Activated effector memory CD4-positive, alpha-beta T cell treated with anti-CD3 and anti-CD28 coated beads, Interleukin-2, amount 50 U/mL, for 16 hours (primary cell): ENCODE measurements around the gene KIFC3.
"Not testable (repeated sequence)": the region's sequence is repeated elsewhere in the genome, so short reads cannot be mapped to it uniquely, and the experiment has no call there.

ENCODE experiments used
- DNase-seq: peaks from one replicate; pipeline ENCODE4 v3.0.0-alpha.2; 2020

The KIFC3 gene

DNA sequence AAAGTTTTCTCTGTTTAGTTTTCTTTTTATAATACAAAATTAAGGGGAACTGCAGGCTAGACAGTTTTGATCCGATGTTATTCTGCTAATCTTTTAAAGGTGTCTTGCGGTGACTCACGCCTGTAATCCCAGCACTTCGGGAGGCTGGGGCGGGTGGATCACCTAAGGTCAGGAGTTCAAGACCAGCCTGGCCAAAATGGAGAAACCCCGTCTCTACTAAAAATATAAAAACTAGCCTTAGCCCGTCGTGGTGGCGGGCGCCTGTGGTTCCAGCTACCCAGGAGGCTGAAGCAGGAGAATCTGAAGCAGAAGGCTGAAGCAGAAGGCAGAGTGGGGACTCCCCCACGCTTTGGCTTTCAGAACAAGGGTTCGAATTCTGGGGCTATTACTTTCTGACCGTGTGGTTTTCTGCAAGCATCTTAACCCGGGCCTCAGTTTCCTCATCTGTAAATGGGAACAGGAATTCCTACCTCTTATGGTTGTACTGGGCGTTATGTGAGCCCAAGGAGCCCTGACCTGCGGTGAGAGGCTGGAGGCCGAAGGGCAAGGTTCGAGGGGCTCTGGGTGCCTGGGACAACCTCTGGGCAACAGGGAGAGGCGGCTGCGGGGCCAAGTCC lies 67.9 kb downstream of the KIFC3 start:
- peak; percentile 59 for DNase-seq

DNA sequence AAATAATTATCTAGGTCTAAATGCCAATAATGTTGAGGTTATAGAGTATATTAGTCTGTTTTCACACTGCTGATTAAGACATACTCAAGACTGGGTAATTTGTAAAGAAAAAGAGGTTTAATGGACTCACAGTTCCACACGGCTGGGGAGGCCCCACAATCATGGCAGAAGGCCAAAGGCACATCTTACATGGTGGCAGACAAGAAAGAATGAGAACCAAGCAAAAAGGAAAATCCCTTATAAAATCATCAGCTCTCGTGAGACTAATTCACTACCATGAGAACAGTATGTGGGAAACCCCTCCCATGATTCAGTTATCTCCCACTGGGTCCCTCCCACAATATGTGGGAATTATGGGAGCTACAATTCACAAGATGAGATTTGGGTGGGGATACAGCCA lies 69.6 kb downstream of the KIFC3 start:
- peak; percentile 33 for DNase-seq

DNA sequence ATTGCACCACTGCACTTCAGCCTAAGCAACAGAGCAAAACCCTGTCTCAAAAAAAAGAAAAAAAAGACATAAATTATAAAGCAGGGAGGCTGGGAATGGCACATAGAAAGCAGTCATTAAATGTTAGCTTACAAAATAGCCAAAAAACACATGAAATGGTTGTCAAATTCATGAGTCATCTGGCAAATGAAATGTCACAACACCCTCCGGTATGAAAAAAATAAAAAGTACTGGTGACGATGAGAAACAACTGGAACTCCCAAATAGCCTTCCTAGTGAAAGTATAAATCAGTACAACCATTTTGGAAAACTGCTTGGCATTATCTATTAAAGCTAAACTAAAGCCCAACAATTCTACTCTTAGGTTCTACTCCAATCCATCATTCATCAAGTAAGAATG lies 70.3 kb downstream of the KIFC3 start:
- no peak for DNase-seq

DNA sequence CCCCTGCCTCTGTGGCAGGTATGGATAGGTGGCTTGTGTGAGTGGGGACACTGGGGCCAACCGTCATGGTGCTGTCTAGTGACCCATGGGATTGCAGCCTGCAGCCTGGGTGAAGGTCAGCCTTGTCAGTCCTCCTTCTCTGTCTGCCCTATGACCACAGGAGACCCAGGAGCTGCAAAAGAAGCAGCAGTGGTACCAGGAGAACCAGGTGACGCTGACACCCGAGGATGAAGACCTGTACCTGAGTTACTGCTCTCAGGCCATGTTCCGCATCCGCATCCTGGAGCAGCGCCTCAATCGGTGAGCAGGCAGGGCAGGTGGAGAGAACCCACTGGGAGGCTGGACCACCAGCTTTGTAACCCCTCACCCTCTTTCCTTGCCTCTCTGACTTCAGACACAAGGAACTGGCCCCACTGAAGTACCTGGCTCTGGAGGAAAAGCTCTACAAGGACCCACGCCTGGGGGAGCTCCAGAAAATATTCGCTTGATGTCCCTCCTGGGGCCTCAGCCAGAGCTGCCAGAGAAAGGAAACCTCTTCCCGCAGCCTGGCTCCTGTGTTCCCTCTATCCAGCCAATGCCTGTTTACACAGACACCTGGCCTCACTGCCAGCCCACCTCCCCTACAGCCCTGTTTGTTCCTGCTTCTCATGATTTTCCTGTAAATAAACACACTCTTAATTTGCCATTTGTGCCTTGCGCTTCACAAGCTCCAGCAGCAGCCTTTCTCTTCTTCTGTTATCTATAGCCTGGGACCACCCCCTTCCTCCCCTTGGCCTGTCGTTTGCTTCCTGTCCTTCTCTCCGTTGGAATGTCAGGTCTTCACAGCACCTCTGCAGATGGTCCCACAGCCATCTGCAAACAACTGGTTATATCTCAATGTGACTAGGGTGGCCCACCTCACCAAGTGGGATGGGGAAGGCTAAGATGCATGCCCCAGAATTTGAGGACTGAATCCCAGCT lies 71.2 kb downstream of the KIFC3 start:
- DNase-seq, result peak; percentile 41

DNA sequence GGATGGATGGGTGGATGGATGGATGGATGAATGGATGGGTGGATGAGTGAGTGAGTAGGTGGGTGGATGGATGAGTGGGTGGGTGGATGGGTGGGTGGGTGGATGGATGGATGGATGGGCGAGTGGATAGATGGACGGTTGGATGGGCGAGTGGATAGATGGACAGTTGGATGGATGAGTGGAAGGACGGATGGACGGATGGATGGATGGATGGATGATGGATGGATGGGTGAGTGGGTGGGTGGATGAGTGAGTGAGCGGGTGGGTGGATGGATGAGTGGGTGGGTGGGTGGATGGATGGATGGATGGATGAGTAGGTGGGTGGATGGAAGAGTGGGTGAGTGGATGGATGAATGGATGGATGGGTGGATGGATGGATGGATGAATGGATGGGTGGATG lies 72.4 kb downstream of the KIFC3 start:
- DNase-seq, result not testable (repeated sequence)

DNA sequence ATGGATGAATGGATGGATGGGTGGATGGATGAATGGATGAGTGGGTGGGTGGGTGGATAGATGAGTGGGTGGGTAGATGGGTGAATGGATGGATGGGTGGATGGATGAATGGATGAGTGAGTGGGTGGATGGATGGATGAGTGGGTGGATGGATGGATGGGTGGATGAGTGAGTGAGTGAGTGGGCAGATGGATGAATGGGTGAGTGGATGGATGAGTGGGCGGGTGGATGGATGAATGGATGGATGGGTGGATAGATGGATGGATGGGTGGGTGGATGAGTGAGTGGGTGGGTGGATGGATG lies 73.2 kb downstream of the KIFC3 start:
- no peak for DNase-seq

DNA sequence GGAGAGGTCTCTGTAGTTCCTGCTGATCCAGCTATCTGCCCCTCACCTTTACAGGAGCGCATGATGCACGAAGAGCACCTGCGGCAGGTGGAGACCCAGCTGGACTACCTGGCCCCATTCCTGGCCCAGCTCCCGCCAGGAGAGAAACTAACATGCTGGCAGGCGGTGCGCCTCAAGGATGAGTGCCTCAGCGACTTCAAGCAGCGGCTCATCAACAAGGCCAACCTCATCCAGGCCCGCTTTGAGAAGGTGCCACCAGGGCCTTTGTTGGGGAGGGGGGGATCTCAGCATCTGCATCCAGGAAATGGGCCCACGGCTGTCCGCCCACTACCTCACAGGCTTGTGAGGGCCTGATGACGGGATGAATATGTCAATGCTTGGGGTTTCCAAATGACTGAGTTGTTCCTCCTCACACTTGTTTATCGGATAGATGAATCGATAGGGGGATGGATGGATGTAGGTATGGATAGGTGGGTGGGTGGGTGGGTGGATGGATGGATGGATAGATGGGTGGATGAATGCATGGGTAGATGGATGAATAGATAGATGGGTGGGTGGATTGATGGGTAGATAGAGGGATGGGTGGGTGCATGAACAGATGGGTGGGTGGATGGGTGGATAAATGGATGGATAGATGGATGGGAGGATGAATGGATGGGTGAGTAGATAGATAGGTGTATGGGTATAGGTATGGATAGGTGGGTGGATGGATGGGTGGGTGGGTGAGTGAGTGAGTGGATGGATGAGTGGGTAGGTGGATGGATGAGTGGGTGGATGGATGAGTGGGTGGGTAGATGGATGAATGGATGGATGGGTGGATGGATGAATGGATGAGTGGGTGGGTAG lies 73.7 kb downstream of the KIFC3 start:
- no peak for DNase-seq

DNA sequence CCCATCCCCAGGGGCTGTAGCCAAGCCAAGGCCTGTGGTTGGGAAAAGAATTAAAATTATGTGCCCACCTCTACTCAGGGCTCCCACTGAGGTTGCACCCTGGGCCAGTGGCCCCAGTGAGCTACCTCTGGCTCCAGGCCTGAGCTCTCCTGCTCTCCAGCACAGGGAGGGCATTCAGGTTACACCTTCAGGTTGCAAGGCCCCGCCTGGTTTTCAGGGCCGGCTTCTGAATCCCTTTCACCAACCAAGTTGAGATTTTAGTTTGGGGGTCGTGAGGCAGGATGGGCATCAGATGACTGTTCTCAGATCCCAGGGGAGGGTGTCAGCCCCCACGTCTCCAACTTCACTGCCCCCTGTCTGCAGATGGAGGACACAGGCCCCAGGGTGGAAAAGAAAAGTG lies 74.7 kb downstream of the KIFC3 start:
- no peak for DNase-seq

DNA sequence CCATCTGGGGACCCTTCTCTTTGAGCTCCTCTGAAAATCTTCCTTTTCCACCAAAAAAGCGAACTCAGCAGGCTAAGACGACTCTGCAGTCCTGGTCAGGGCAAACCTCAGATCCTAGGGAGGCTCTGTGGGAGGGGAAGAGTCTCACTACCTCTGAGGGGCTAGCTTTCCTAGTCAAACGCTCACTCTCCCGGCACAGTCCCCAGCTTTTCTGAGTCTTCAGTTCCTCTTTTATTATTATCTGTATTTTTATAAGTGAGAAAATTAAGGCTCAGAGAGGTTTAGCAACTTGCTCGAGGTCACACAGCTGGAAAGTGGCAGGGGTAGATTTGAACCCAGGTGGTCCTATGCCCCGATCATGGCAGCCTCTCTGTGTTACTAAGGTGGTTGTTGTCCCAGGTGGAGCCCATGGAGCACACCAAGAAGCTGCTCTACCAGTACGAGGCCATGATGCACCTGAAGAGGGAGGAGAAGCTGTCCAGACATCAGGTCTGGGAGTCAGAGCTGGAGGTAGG lies 75.8 kb downstream of the KIFC3 start:
- DNase-seq, result no peak

DNA sequence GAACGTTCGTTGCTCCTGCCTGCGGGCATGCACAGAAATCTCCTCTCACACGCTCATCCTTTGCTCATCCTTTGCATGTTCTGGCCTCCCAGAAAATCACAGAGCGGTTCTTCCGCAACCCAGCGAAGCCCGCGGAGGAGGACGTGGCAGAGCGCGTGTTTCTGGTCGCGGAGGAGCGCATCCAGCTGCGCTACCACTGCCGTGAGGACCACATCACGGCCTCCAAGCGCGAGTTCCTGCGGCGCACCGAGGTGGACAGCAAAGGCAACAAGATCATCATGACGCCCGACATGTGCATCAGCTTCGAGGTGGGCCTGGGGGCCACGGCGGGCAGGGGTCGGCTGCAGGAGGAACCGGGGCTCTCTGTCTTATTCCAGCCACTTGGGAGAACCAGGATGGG lies 76.3 kb downstream of the KIFC3 start:
- DNase-seq, result no peak

DNA sequence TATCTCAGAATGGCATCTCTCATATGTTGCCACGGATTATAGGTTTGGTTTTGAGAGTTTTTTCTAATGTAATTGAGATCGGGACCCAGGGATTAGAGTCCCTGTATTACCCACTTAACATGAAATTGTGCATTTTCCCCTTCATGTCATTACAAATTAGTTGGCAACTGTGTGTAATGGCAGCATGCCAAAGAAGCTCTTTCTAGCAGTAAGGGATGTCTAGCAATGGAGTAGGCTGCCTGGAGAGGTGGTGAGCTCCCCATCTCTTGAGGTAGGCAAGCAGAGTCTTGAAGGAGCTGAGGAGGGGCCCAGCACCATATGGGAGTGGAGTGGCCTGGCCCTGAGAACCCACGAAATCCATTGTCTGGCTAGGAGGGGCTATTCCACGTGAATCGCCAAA lies 76.7 kb downstream of the KIFC3 start:
- no peak for DNase-seq

DNA sequence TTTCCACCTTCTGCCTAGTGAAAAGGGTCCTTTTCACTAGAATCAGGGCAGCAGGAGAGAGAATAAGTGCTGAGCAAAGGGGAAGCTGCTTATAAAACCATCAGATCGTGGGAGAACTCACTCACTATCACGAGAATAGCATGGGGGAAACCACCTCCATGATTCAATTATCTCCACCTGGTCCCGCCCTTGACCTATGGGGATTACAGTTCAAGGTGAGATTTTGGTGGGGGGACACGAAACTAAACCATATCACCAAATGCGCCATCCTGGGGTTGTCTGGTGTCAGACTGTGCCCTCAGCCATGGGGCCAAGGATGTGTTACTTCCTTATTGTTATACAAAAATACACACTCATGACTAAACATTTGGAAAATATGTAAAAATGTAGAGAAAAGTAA lies 77.1 kb downstream of the KIFC3 start:
- DNase-seq, result no peak

DNA sequence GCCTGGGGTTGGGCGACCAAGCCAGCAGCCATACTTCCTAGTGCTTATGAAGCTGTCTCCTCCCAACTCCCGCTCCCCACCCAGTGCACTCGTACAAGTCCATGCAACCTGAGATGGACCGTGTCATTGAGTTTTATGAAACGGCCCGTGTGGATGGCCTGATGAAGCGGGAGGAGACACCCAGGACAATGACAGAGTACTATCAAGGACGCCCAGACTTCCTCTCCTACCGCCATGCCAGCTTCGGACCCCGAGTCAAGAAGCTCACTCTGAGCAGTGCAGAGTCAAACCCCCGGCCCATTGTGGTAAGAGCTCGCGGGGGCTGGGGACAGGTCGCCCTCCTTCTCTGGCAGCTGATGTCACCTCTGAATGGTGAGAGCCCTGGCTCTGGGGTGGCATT lies 77.8 kb downstream of the KIFC3 start:
- no peak for DNase-seq

DNA sequence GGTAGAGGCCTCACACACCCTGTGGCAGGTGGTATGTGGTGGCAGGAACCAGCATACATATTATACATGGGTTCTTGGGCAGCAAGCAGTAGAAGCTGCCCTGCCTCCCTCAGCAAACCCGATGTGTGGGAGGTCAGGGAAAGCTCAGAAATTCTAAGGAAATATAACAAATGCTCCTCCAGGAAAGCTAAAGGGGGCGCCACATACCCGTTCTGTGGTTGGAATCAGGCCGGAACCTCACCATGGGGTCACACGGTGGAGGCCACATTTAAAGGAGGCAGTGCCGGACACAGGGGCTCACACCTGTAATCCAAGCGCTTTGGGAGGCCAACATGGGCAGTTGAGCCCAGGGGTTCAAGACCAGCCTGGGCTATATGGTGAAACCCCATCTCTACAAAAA lies 79.1 kb downstream of the KIFC3 start:
- DNase-seq, result no peak

DNA sequence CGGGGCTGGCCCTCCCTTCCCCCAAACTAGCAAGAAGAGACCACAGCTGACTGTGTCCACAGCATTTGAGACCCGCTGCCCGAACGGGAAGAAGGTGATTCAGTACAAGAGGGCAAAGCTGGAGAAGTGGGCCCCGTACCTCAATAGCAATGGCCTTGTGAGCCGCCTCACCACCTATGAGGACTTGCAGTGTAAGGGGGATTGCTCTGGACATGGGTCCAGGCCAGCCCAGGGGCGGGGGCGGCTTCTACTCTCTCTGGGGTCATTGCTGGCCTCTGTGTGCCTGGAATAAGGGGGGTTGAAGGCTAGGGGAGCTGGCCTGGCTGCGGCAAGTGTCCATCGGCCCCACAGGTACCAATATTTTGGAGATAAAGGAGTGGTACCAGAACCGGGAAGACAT lies 79.6 kb downstream of the KIFC3 start:
- no peak for DNase-seq

DNA sequence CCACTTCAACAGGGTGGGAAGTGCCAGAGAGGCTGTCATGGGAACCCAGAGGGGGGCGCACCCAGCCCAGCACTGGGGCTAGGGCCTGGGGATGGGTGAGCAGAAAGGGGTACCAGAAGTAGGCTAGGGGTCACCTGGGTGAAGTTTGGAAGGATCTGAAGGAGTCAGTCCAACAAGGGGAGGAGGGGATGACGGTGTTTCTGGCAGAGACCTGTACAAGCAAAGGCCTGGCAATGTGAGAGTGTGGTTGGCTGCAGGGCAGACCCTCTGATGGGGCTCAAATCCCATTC lies 80.1 kb downstream of the KIFC3 start:
- no peak for DNase-seq

DNA sequence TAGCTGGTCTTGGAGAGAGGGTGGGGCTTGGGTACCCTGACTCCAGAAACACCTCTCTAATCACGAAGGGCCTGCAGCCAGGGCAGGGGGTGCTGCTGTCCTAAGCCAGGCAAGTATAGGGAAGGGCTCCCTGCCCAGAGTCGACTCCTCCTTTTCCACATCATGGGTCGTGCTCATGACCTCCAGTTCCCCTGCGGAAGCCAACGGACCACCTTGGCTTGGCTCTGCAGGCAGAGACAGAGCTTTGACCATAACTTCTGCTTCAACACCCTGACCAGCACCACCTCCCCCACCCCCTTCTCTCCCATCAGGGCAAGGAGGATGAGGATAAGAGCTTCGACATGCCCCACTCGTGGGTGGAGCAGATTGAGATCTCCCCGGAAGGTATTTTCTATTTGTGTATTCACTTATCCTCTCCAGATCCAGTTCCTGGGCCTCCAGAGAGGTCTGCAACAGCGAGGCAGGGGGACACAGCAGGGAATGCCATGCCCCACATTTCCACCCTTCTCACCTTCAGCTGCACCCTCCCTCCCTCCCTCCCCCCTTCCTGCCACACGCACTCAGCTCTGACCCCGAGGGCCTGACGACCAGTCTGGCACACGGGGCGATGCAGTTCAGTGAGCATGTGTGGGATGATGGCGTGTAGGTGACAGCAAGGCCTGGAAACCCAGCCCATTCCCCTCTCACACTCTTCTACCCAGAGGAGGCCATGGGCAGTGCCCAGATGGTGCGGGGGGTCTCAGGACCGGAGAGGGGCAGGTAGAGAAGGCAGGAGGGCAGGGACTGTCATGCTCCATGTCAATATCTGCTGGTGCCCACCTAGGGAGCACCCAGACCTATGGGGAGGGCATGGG lies 80.7 kb downstream of the KIFC3 start:
- no peak for DNase-seq

DNA sequence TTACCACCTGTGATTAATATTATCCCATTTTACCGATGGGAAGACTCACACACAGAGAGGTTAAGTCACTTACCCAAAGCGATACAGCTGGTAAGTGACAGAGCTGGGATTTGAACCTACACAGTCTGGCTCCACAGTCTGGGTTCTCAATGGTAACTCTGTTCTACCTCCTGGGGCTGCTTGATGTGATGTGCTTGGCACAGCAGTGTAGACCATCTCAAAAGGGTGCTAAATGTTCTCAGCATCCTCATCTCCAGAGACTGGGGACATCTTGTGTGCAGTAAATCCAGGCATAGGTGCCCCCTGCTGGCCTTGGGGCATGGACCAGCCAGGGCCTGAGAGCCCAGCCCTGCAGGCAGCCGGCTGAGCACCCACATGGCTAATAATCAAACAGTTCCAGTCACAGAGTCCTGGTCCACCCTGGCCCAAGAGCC lies 82.1 kb downstream of the KIFC3 start:
- peak; percentile 76 for DNase-seq

DNA sequence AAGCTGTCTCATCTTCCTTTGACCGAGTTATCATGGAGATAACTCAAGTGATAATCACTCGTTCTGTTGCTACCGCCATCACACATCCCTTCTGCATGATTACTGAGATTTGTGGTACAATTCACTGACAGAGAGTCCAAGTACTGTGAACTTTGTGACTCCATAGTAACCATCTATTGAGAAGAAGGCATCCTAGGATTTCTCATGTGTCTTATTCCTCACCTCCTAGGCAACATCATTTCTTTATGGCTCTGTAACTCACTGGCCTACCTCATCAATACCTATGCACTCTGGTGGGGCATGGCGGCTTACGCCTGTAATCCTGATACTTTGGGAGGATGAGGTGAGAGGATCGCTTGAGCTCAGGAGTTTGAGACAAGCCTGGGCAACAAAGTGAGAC lies 88.2 kb downstream of the KIFC3 start:
- DNase-seq, result no peak

DNA sequence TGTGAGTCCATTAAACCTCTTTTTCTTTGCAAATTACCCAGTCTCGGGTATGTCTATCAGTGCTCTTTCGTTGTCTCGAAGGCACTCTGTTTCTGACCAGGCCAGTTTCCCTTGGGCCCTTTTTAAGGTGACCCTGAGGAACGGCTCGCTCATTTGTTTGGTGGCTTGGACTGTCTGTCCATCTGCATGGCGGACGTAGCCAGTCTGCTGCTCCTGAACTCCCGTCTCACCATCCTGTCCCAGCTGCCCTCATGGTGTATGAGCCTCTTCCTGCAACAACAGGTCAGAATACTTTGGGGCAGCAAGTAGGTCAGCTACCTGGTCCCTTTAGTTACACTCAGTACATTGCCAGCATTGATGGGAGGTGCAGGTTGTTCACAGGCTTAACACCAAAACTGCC lies 88.7 kb downstream of the KIFC3 start:
- DNase-seq, result no peak

DNA sequence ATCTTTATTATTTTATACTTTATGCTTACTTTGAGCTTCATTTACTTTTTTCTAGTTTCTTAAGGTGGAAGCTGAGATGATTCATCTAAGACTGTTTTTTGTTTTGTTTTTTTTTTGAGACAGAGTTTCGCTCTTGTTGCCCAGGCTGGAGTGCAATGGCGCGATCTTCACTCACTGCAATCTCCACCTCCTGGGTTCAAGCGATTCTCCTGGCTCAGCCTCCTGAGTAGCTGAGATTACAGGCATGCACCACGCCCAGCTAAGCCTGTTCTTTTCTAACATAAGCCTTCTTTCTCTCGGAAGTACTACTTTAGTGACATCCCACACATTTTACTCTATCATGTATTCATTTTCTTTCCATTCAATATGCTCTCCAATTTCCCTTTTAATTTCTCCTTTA lies 89.7 kb downstream of the KIFC3 start:
- DNase-seq, result not testable (repeated sequence)

DNA sequence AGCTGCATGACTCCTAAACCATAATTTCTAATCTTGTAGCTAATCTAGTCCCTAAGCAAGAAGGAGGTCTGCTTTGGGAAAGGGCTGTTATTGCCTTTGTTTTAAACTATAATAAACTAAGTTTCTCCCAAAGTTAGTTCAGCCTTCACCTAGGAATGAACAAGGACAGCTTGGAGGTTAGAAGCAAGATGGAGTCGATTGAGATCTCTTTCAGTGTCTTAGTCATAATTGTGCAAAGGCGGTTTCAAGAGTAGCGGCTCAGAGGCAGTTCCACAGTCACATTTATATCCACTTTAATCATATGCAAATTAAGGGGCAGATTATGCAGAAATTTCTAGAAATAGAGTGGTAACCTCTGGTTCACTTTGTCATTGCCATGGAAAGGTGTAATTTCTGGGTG lies 90.3 kb downstream of the KIFC3 start:
- peak; percentile 10 for DNase-seq

DNA sequence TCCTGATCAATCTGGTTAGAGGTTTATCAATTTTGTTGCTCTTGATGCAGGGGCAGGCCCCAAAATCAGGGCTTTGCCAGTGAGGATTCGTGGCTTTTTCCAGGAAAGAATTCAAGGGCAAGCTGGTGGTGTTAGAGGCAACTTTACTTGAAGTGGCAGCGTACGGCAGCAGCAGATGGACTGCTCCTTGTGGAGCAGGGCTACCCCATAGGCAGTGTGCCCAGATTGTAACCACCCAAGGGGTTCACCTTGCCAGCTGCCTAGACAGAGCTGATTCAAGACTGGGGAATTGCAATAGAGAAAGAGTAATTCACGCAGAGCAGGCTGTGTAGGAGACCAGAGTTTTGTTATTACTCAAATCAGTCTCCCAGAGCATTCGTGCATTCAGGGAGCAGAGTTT lies 90.9 kb downstream of the KIFC3 start:
- DNase-seq, result peak; percentile 45
